AG04450 (cell line): ENCODE results near the gene TEX264. TPM values are rescaled to one million over a fixed set of nuclear protein-coding genes. Genes with fewer than 3 reads are reported as not detected.

Experiments
- CTCF ChIA-PET: fragments of 300-600, 350-600 bp; formaldehyde crosslinking; extraction: SDS; loops from one replicate; lab custom pipeline; 2022; ENCODE audit warnings: antibody characterized with exemption, inconsistent platforms; lab: Charles Lee
- POLR2A ChIA-PET: fragments of 350-600 bp; formaldehyde crosslinking; extraction: SDS; loops from one replicate; lab custom pipeline; 2021; ENCODE audit warnings: antibody characterized with exemption, inconsistent platforms; lab: Yijun Ruan, JAX
- DNase-seq: peaks from one replicate; pipeline ENCODE4 v3.0.0-alpha.2; 2011; ENCODE audit warnings: low read depth, low spot score
- H3K27ac ChIP-seq: one replicate; pipeline ENCODE4 v1.5.1; 2012; ENCODE audit warnings: low read depth, low read length, control low read depth
- H3K27me3 ChIP-seq: one replicate; pipeline ENCODE4 v1.6.0; 2012; ENCODE audit warnings: low read length; ENCODE audit not compliant: control insufficient read depth, insufficient read depth
- H3K4me3 ChIP-seq: 2 replicates; pipeline ENCODE4 v1.5.1; 2011; ENCODE audit warnings: mild to moderate bottlenecking, low read depth, low read length, control low read depth
- H3K9me3 ChIP-seq: 2 replicates; pipeline ENCODE4 v1.5.1; 2012; ENCODE audit warnings: low read length; ENCODE audit not compliant: control insufficient read depth, insufficient read depth
- CTCF ChIP-seq: IDR thresholded peaks from 2 replicates; pipeline ENCODE4 v1.5.1; 2011; ENCODE audit warnings: low read depth, low read length, control low read depth, inconsistent platforms
- polyA plus RNA-seq: library from polyadenylated mRNA; depleted of rRNA; stranded (reverse); fragments of >200 nt; gene quantifications from 2 replicates; pipeline ENCODE4 v1.2.3, GENCODE V29; 2011

Gene TEX264
- polyA plus RNA-seq, 1 experiment, result 40.6 TPM

DNA sequence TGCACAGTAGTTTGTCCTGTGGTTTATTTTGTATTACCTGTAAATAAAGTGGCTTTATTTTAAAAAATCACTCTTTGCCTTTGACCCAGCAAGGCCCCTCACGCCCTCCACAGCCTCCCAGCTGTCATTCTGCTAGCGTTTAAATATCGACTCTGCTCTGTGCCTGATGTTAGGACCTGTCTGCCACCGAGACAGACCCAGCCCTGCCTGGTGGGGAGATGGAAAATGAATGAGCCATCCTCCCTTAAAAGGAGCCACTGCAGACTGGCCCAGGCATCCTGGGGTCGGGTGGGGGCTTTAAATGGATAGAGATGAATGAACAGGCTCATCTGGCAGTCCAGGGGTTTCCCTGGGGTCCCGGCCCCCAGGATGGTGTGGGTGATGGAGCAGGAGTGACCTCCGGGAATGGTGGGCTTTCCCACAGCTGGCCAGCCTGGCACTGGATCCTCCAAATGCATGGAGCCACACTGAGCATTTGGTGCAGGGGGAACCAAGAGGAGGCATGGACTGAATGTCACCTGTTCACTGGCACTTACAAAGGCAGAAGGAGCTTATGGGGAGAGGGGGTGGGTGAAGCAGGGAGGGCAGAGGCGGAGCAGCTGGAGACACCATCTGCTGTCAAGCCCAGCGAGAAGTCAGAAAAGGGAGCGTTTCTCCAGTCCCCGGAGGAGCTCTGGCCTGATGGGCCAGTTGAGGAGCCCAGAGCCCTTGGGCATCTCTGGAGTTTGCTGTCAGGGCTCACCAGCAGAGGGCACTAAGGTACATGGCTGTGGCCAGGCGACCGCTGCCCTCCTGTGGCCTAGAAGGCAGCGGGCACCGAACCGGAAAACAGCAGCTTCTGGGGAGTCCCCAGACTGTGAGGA, 47.7 kb downstream of the TEX264 start:
- no peak overlapping the region for H3K4me3 ChIP-seq
- ChIA-PET POLR2A (no interaction called here), CTCF (interaction anchor here (0.6 to 1.3 kb wide), 10 partner anchors 11 to 1478 kb away, joined by 3 to 8 read pairs (median 3); partner anchors contain the start of gene GRM2)
- H3K9me3 ChIP-seq, result no peaks in the 10 kb centered on the region; the same call in 1 of the 2 replicates
- H3K27me3 ChIP-seq, result no peaks in the 10 kb centered on the region
- no peak for DNase-seq
- peak; percentile 56 for TF ChIP-seq CTCF
- H3K27ac ChIP-seq, result no peak overlapping the region

- POLR2A ChIA-PET, result no interaction called here
- no peak overlapping the region for H3K4me3 ChIP-seq
Observed at GRCh38 chr3:51719410-51720025, 48.5 kb downstream of the TEX264 start.

DNA sequence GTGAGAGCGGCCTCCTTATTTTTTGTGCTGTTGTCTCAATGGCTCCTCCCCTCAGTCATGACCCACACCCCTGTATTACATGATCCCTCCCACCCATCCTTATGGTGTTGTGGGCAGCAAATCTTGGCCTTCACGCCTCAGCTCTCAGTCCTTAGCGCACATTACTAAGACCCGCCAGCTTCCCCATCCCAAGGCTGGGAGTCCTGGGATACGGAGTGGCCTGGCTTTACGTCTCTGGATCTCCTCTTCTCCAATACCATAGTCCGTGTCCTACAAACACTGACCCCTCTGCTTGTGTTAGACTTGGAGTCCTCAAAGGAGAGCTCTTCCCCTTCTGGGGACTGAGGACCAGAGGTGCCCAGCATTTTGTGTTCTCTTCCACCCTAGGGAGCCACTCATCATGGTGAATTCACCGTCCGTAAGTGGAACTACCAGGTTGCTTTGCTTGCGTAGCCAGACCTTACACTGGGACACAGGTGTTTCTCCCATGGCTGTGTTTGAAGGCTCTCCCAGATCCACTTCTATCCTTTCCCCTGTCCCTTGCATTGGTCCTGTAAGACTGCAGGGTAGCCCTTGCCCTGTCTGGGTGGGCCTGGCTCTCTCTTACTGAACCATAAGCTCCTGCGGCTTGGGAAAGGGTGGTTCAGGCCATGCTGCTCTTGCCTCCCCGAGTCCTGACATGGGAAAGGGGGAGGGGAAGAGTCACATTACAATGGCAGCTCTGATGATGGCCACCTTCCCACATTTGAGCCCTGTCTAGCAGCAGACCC, 49.4 kb downstream of the TEX264 start:
- Histone ChIP-seq H3K27ac (no peak overlapping the region), H3K9me3 (no peaks in the 10 kb centered on the region), H3K4me3 (no peak overlapping the region), H3K27me3 (no peaks in the 10 kb centered on the region)
- ChIA-PET CTCF (no interaction called here), POLR2A (no interaction called here)
- no peak for DNase-seq
- TF ChIP-seq CTCF, result no peak

More at GRCh38 chr3:51719410-51720025, 48.5 kb downstream of the TEX264 start:
- DNase-seq, result no peak
- TF ChIP-seq CTCF, result no peak
- no peaks in the 10 kb centered on the region; the same call in 1 of the 2 replicates for H3K9me3 ChIP-seq
- H3K27me3 ChIP-seq, result no peaks in the 10 kb centered on the region
- no peak overlapping the region for H3K27ac ChIP-seq
- CTCF ChIA-PET, result interaction anchor here (0.6 to 1.3 kb wide), 8 partner anchors 11 to 1479 kb away, joined by 3 to 8 read pairs (median 3); partner anchors contain the start of gene GRM2

- H3K4me3 ChIP-seq, result no peak overlapping the region
- H3K27ac ChIP-seq, result no peak overlapping the region
- TF ChIP-seq CTCF, result no peak
- ChIA-PET CTCF (no interaction called here), POLR2A (no interaction called here)
- no peaks in the 10 kb centered on the region for H3K9me3 ChIP-seq
- H3K27me3 ChIP-seq, result no peaks in the 10 kb centered on the region
- no peak for DNase-seq
Observed at GRCh38 chr3:51721062-51721745, 50.2 kb downstream of the TEX264 start.
